Loucy (cell line): ENCODE results near the gene CSF1.
A peak's percentile ranks its signal among the peaks of the same experiment; 100 is the strongest.

Experiments used
- H2AFZ ChIP-seq: fragments of 200-600 bp; sonication (generic); 2 replicates; pipeline ENCODE4 v1.6.0; 2016; ENCODE audit warnings: antibody characterized with exemption, mild to moderate bottlenecking, low read length, moderate library complexity
- H3F3A ChIP-seq: fragments of 200-600 bp; 2 replicates; pipeline ENCODE4 v1.6.0; 2016; ENCODE audit warnings: antibody characterized with exemption, low read depth, mild to moderate bottlenecking
- H3K27me3 ChIP-seq: fragments of 200-600 bp; sonication (generic); 2 replicates; pipeline ENCODE4 v1.6.1; 2014; ENCODE audit warnings: low read length, mild to moderate bottlenecking; ENCODE audit not compliant: insufficient read depth, poor library complexity, severe bottlenecking
- H3K36me3 ChIP-seq: fragments of 200-600 bp; sonication (generic); 2 replicates; pipeline ENCODE4 v1.6.1; 2016; ENCODE audit warnings: low read length; ENCODE audit not compliant: insufficient read depth
- H3K4me1 ChIP-seq: fragments of 200-600 bp; sonication (generic); 2 replicates; pipeline ENCODE4 v1.5.1; 2014; ENCODE audit warnings: low read length, mild to moderate bottlenecking; ENCODE audit not compliant: insufficient read depth, poor library complexity, severe bottlenecking
- H3K4me2 ChIP-seq: fragments of 200-600 bp; sonication (generic); 2 replicates; pipeline ENCODE4 v1.6.0; 2014; ENCODE audit warnings: antibody characterized with exemption, low read length, low read depth, mild to moderate bottlenecking; ENCODE audit not compliant: poor library complexity, severe bottlenecking
- H3K4me3 ChIP-seq: fragments of 200-600 bp; sonication (generic); 2 replicates; pipeline ENCODE4 v1.5.1; 2014; ENCODE audit warnings: low read length, mild to moderate bottlenecking, mixed read lengths; ENCODE audit not compliant: poor library complexity, severe bottlenecking
- H3K79me2 ChIP-seq: fragments of 200-600 bp; sonication (generic); 2 replicates; pipeline ENCODE4 v1.6.1; 2014; ENCODE audit warnings: low read length; ENCODE audit not compliant: insufficient read depth
- H3K9ac ChIP-seq: fragments of 200-600 bp; sonication (generic); 2 replicates; pipeline ENCODE4 v1.6.0; 2014; ENCODE audit warnings: mild to moderate bottlenecking, low read depth, low read length, moderate library complexity; ENCODE audit not compliant: poor library complexity, severe bottlenecking
- H3K9me2 ChIP-seq: fragments of 200-600 bp; sonication (generic); replicated peaks from 2 replicates; pipeline ENCODE4 v1.6.1; 2016; ENCODE audit warnings: low read depth, low read length, mixed read lengths
- H3K9me3 ChIP-seq: fragments of 200-600 bp; sonication (generic); 2 replicates; pipeline ENCODE4 v1.6.1; 2014; ENCODE audit warnings: mild to moderate bottlenecking, antibody characterized with exemption, low read length, low read depth; ENCODE audit not compliant: insufficient read depth
- H4K20me1 ChIP-seq: fragments of 200-600 bp; sonication (generic); 2 replicates; pipeline ENCODE4 v1.6.0; 2014; ENCODE audit warnings: antibody characterized with exemption, low read length, mild to moderate bottlenecking; ENCODE audit not compliant: insufficient read depth, poor library complexity, severe bottlenecking
- EZH2phosphoT487 ChIP-seq: fragments of 200-600 bp; IDR thresholded peaks from 2 replicates; pipeline ENCODE4 v1.6.1; 2018; ENCODE audit warnings: antibody characterized with exemption, mild to moderate bottlenecking, moderate library complexity, borderline replicate concordance
- TF ChIP-seq, protein P1 (sequence below): fragments of 200-600 bp; sonication (generic); conservative IDR thresholded peaks from 2 replicates; pipeline ENCODE4 v1.5.1; 2014; ENCODE audit warnings: mild to moderate bottlenecking, antibody characterized with exemption, low read length

CSF1 gene

DNA sequence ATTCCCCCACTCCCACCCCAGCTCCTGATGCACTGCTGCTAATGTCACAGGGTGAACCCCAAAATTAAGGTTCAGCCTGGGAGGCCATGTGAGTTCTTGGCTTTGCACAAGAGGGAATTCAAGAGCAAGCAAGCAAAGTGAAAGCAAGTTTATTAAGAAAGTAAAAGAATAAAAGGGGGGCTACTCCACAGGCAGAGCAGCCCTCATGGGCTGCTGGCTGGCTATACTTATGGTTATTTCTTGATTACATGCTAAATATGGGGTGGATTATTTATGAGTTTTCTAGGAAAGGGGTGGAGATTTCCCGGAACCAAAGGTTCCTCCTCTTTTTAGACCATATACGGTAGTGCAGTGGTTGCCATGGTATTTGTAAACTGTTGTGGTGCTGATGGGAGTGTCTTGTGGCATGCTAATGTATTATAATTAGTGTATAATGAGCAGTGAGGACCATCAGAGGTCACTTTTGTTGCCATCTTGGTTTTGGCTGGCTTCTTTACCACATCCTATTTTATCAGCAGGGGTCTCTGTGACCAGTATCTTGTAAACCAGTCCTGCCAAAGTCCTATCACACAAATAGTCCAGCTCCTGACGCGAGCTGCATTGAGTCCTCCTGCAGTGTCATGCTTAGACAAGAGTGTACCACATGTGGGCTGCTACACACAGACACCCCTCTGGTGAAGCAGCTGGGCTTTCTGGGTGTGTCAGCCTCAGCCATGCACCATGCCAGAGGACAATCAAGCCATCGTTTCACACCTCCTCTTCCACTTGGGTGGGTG, 46.4 kb upstream of the CSF1 start:
- Histone ChIP-seq H3K9me2 (no peaks in the 10 kb centered on the region), H4K20me1 (no peaks in the 10 kb centered on the region), H3F3A (no peaks in the 10 kb centered on the region), H3K9me3 (no peaks in the 10 kb centered on the region), H3K4me3 (peak overlapping the region; percentile 26), H3K4me2 (peak overlapping the region; percentile 47), H3K9ac (peak overlapping the region; percentile 27), H3K79me2 (no peaks in the 10 kb centered on the region), H3K4me1 (peaks cover 14% of the 10 kb centered on the region), H2AFZ (peak overlapping the region; percentile 59), H3K27me3 (no peaks in the 10 kb centered on the region), H3K36me3 (no peaks in the 10 kb centered on the region)
- no peak for TF ChIP-seq EZH2phosphoT487
- TF ChIP-seq, protein P1, sequence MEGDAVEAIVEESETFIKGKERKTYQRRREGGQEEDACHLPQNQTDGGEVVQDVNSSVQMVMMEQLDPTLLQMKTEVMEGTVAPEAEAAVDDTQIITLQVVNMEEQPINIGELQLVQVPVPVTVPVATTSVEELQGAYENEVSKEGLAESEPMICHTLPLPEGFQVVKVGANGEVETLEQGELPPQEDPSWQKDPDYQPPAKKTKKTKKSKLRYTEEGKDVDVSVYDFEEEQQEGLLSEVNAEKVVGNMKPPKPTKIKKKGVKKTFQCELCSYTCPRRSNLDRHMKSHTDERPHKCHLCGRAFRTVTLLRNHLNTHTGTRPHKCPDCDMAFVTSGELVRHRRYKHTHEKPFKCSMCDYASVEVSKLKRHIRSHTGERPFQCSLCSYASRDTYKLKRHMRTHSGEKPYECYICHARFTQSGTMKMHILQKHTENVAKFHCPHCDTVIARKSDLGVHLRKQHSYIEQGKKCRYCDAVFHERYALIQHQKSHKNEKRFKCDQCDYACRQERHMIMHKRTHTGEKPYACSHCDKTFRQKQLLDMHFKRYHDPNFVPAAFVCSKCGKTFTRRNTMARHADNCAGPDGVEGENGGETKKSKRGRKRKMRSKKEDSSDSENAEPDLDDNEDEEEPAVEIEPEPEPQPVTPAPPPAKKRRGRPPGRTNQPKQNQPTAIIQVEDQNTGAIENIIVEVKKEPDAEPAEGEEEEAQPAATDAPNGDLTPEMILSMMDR: no peak

DNA sequence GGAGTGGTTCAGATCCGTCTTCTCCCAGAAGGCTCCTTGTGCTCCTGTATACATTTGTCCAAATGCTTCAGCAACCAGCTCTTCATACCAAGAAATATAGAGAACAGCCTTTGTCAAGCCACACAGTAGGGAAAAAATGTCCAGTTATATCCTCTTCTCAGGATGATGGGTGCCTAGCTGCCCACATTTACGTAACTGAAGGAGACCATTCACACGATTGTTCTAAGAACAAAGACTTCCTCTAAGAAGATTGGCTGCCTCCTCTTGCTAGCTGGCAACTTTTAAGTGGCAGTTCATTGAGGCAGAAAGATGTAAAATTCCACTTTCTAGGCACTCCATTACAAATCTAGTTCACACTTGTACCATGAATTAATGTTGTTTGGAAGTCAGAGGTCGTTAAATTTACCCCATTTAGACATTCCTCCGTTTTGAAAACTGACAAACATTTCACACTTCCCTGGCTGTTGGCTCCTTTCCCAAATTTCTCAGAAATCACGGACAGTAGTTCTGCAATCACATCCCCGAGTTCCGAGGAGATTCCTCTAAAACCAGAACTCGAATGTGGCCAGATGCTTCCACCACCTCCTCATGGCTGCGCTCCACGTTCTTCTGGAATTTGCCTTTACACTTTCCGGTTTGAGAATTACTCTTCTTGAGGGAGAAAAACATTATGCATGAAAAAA, 45.6 kb upstream of the CSF1 start:
- H3K36me3 ChIP-seq: no peaks in the 10 kb centered on the region
- peaks cover 14% of the 10 kb centered on the region for H3K4me1 ChIP-seq
- no peaks in the 10 kb centered on the region for H3K27me3 ChIP-seq
- no peak overlapping the region for H3K9ac ChIP-seq
- H3K4me2 ChIP-seq: no peak overlapping the region
- TF ChIP-seq, protein P1: no peak
- no peak for TF ChIP-seq EZH2phosphoT487
- H3K79me2 ChIP-seq: no peaks in the 10 kb centered on the region
- no peak overlapping the region for H2AFZ ChIP-seq
- no peaks in the 10 kb centered on the region for H3K9me2 ChIP-seq
- H4K20me1 ChIP-seq: no peaks in the 10 kb centered on the region
- no peak overlapping the region for H3K4me3 ChIP-seq
- no peaks in the 10 kb centered on the region for H3F3A ChIP-seq
- no peaks in the 10 kb centered on the region for H3K9me3 ChIP-seq

DNA sequence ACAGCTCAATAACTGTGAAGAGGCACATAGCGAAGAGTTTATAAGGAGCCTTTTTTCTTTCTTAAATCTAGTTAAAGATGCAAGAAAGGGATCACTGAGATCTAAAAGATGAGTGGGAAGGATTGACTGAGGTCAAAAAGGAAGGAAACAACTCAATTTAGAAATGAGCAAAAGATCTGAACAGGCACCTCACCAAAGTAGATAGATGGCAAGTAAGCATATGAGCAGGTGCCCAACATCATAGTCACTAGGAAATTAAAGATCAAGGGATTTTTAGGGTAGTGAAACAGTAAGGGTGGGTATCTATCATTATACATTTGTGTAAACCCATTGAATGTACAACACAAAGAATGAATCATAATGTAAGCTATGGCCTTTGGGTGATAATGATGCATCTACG, 44.6 kb upstream of the CSF1 start:
- TF ChIP-seq EZH2phosphoT487: no peak
- TF ChIP-seq, protein P1: no peak
- no peak overlapping the region for H2AFZ ChIP-seq
- no peaks in the 10 kb centered on the region for H3K79me2 ChIP-seq
- no peak overlapping the region for H3K4me2 ChIP-seq
- no peaks in the 10 kb centered on the region for H3K36me3 ChIP-seq
- H3K4me1 ChIP-seq: peaks cover 14% of the 10 kb centered on the region
- H3K27me3 ChIP-seq: no peaks in the 10 kb centered on the region
- no peaks in the 10 kb centered on the region for H3K9me2 ChIP-seq
- no peaks in the 10 kb centered on the region for H3K9me3 ChIP-seq
- no peaks in the 10 kb centered on the region for H3F3A ChIP-seq
- no peak overlapping the region for H3K4me3 ChIP-seq
- no peak overlapping the region for H3K9ac ChIP-seq
- H4K20me1 ChIP-seq: no peaks in the 10 kb centered on the region
